Suprapubic skin (tissue), 4 donors: Measurements from ENCODE around the gene NPB. TPM values are rescaled to one million over a fixed set of nuclear protein-coding genes. Genes with fewer than 3 reads are reported as not detected.

Source experiments
- DNase-seq, 2 donors: peaks; one replicate each; pipeline ENCODE4 v3.0.0-alpha.2; 2019; ENCODE audit warnings: low spot score in 2 of 2
- H3K27ac ChIP-seq: fragments of 200-600 bp; sonication (generic); one replicate; pipeline ENCODE4 v1.5.1; 2019
- H3K27me3 ChIP-seq: fragments of 200-600 bp; sonication (generic); one replicate; pipeline ENCODE4 v1.5.1; 2019
- H3K36me3 ChIP-seq: fragments of 200-600 bp; sonication (generic); one replicate; pipeline ENCODE4 v1.5.1; 2019
- H3K4me1 ChIP-seq: fragments of 200-600 bp; sonication (generic); one replicate; pipeline ENCODE4 v1.5.1; 2019
- H3K4me3 ChIP-seq: fragments of 200-600 bp; sonication (generic); one replicate; pipeline ENCODE4 v1.5.1; 2019; ENCODE audit warnings: mild to moderate bottlenecking
- H3K9me3 ChIP-seq: fragments of 200-600 bp; sonication (generic); one replicate; pipeline ENCODE4 v1.5.1; 2019
- EP300 ChIP-seq: sonication (generic); formaldehyde crosslinking; IDR thresholded peaks from one replicate; pipeline ENCODE4 v1.6.1; 2017; ENCODE audit warnings: antibody characterized with exemption
- POLR2A ChIP-seq, 2 donors: fragments of 450-650 bp; IDR thresholded peaks; one replicate each; pipeline ENCODE4 v1.6.1; 2017; ENCODE audit warnings: antibody characterized with exemption in 2 of 2, mild to moderate bottlenecking in 2 of 2, moderate library complexity in 2 of 2
- POLR2AphosphoS5 ChIP-seq, 3 donors: sonication (generic); formaldehyde crosslinking; IDR thresholded peaks; one replicate each; pipeline ENCODE4 v1.6.1; 2017; ENCODE audit warnings: antibody characterized with exemption in 3 of 3
- WGBS: methylation state at CpG from one replicate; pipeline ENCODE4 v1.1.5; 2018; 5-methylcytosine and 5-hydroxymethylcytosine counted together
- total RNA-seq, 4 donors: library from RNA; depleted of rRNA; stranded (reverse); fragments of >200 nt; gene quantifications; one replicate each; pipeline ENCODE4 v1.1.0, GENCODE V29; 2016
- TF ChIP-seq, protein P1 (sequence below), 2 donors: fragments of 200-600 bp in 1 of 2; fragments of 450-650 bp in 1 of 2; sonication (generic) in 1 of 2; IDR thresholded peaks; one replicate each; pipeline ENCODE4 v1.5.1; 2016 to 2019; ENCODE audit warnings: antibody characterized with exemption in 2 of 2, mild to moderate bottlenecking in 1 of 2, moderate library complexity in 1 of 2

NPB gene
- total RNA-seq, 4 donors from 2014 or later: 0.40 TPM; not detected in 3

DNA sequence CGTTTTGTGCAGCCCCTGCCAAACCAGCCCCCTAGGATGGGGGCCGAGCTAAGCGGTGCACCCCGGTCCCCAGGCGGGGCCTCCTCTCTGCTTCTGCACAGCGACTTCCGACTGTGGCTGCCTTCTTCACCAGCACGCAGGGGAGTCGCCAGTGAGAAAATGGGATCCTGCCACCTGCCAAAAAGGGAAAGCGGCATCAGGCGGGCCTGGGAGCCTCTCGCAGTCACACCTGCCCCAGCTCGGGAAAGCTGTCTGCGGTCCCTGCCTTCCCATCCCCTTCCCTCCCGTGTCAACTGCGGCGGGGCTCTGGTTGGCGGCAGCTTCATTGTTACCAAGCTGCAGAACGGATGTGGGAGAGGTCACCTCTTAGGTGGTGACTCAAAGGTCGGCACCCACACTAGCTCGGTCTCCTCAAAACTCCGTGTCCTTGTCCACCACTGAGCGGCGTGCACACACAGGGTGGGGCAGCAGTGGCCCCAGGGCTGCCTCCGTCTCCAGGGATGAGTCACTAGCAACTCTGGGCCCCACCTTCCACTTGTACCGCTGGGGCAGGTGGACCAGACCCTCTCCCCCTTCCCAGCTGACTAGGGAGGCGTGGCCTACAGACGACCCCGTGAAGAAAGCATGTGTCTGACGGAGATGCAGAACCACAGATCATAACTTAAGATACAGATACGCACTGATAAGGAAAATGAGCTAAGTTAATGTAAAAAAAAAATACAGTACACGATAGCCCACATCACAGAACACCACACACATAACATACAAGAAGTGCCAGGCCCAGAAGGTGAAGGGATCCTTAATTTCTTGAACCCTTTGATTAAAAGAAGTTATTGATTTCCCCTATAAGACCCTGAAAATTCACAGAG, 10.6 kb downstream of the NPB start:
- Histone ChIP-seq H3K36me3 (peaks cover 39% of the 10 kb centered on the region), H3K9me3 (no peaks in the 10 kb centered on the region), H3K4me1 (peaks cover 49% of the 10 kb centered on the region), H3K4me3 (no peak overlapping the region), H3K27me3 (no peaks in the 10 kb centered on the region), H3K27ac (no peak overlapping the region)
- TF ChIP-seq POLR2A (IDR thresholded peaks at IDR 0.05) (no peak), POLR2AphosphoS5 (IDR thresholded peaks at IDR 0.05) (no peak), EP300 (no peak)
- TF ChIP-seq, protein P1, sequence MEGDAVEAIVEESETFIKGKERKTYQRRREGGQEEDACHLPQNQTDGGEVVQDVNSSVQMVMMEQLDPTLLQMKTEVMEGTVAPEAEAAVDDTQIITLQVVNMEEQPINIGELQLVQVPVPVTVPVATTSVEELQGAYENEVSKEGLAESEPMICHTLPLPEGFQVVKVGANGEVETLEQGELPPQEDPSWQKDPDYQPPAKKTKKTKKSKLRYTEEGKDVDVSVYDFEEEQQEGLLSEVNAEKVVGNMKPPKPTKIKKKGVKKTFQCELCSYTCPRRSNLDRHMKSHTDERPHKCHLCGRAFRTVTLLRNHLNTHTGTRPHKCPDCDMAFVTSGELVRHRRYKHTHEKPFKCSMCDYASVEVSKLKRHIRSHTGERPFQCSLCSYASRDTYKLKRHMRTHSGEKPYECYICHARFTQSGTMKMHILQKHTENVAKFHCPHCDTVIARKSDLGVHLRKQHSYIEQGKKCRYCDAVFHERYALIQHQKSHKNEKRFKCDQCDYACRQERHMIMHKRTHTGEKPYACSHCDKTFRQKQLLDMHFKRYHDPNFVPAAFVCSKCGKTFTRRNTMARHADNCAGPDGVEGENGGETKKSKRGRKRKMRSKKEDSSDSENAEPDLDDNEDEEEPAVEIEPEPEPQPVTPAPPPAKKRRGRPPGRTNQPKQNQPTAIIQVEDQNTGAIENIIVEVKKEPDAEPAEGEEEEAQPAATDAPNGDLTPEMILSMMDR (IDR thresholded peaks at IDR 0.05): no peak
- no peak for DNase-seq
- WGBS: 78% methylated on average over 18 of the region's 32 CpGs

DNA sequence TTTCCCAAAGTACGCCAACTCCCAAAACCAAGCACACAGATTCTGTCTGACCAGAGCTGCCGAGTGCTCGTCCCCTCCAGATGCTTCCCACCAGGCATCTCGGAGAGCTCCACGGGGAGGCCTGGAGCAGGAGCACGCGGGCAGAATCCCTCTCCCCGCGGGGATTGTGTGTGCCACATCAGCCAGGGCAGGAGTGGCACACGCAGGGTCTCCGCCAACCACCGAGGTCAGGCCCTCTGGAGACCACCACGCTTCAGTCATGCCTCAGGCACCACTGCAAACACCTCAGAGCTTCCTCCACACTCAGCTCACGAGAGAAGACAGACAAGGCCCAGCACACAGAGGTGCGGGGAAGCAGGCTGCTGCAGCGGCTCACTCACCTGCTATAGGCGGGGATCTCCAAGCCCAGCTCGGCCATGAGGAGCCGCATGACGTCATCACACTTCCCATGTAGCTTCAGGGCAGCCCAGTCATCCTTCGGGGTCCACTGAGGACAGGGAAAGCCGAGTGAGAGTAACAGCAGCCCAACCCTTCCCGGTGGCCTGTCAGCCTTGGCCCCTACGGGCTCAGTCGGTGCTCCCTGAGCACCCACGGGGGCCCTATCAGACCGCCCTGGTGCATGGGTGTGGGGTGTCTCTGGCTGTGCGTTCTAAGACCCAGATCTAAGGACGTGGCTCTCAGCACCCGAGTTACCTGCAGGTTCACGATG, 11.5 kb downstream of the NPB start:
- DNase-seq: no peak
- Histone ChIP-seq H3K27ac (no peak overlapping the region), H3K4me3 (no peak overlapping the region), H3K4me1 (peaks cover 54% of the 10 kb centered on the region), H3K9me3 (no peaks in the 10 kb centered on the region), H3K27me3 (no peaks in the 10 kb centered on the region), H3K36me3 (peaks cover 39% of the 10 kb centered on the region)
- WGBS: 95% methylated on average over 14 of the region's 31 CpGs
- TF ChIP-seq POLR2AphosphoS5 (IDR thresholded peaks at IDR 0.05) (no peak), EP300 (no peak), POLR2A (IDR thresholded peaks at IDR 0.05) (no peak)
- TF ChIP-seq, protein P1 (IDR thresholded peaks at IDR 0.05): no peak

DNA sequence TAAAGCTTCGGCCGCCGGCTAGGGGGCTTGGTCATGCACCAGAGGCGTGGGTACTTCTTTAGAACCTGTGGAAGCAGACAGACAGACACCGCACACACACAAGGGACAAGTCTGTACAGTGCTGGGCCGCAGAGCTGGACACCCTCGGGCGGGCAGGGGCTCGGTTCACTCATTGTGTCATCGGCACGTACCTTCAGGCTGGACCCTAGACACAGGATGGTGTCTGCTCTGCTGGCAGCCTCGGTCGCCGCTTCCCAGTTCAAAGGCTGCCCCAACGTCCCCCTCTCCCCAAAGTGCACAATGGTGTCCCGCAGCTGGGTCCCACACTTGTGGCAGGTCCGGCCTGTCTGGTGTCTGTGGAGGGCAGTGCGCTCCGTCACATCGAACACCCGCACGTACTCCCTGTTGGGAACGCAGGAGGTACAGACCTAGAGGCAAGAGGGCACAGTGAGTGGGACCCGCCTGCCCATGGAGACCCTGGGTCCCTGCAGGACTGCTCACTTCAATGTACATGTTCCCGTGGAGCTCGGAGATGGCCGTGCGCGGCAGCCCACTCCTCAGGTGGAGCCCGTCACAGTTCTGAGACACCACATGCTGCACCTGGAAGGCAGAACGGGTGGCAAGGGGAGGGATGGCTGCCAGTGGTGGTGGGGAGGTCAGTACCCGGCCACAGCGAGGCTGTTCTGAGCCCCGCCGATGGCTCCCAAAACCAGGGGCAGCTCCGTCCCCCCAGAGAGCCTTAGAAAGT, 12.2 kb downstream of the NPB start:
- Histone ChIP-seq H3K4me1 (peaks cover 61% of the 10 kb centered on the region), H3K27me3 (no peaks in the 10 kb centered on the region), H3K36me3 (peaks cover 38% of the 10 kb centered on the region), H3K27ac (no peak overlapping the region), H3K9me3 (no peaks in the 10 kb centered on the region), H3K4me3 (no peak overlapping the region)
- no peak for TF ChIP-seq POLR2A (IDR thresholded peaks at IDR 0.05)
- TF ChIP-seq POLR2AphosphoS5 (IDR thresholded peaks at IDR 0.05): no peak
- TF ChIP-seq, protein P1 (IDR thresholded peaks at IDR 0.05): no peak
- TF ChIP-seq EP300: no peak
- WGBS: 97% methylated on average over 25 of the region's 36 CpGs
- no peak for DNase-seq

DNA sequence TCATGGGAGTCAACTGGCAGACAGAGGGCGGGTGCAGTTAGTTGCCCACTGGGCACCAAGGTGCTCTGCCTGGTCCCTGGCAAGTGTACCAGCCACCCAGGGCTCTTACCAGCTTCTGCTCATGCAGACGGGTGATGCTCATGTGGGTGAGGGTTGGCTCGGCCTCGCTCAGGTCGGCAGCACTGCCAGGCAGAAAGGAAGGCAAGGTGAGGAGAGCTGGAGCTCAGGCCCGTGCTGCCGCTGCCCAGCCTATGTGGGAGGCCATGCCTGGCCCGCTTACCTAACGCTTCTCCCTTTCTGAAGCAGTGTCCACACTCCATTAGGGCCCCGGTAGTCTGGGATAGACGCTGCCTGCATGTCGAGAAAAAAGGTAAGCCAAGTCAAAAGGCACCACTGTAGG, 13.3 kb downstream of the NPB start:
- Histone ChIP-seq H3K4me1 (peaks cover 55% of the 10 kb centered on the region), H3K27me3 (no peaks in the 10 kb centered on the region), H3K27ac (no peak overlapping the region), H3K9me3 (no peaks in the 10 kb centered on the region), H3K4me3 (no peak overlapping the region), H3K36me3 (peaks cover 43% of the 10 kb centered on the region)
- 82% methylated on average over 3 of the region's 12 CpGs for WGBS
- no peak for DNase-seq
- no peak for TF ChIP-seq EP300
- no peak for TF ChIP-seq POLR2AphosphoS5 (IDR thresholded peaks at IDR 0.05)
- TF ChIP-seq POLR2A (IDR thresholded peaks at IDR 0.05): no peak
- TF ChIP-seq, protein P1 (IDR thresholded peaks at IDR 0.05): no peak
